ENCODE measurements around the gene ALDH1B1. TPM values are rescaled to one million over a fixed set of nuclear protein-coding genes. Genes with fewer than 3 reads are reported as not detected.

The ALDH1B1 gene
- total and polyA plus RNA-seq, 9 of the 15 experiments (the other 6 are each of a cell fraction or from before 2014, with no cell fraction given) = 8.6 to 46.5 (median 30.8) TPM

DNA sequence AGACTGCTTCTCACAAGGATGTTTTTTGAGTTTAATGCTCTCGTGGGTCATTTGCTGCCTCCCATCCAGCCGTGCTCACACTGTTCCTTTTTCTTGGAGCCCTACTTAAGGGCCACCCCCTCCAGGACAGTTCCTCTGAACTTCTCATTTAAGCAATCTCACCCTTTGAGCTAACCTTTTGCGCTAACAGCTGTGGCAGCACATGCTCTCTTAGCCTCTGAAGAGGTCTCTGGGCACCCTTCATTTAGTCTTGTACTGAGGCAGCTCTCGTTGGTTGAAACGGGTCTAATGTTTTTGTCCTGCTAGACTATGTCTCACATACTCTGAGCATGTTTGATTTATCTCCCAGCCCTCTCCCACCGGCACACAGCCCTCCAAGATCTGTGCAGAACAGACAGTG is 11.8 kb downstream of the ALDH1B1 start:
- DNase-seq (ENCODE audit: extremely low read depth in 1 of 4, low spot score in 3 of 4) (no peak), FAIRE-seq (no peak), ATAC-seq (no peak)
- POLR2A ChIA-PET = interaction anchor here (0.5 to 1.1 kb wide), 5 partner anchors 11 to 459 kb away, joined by 3 to 5 read pairs (median 4); no protein-coding TSS in a partner anchor
- 2% methylated on average over 6 of the region's 6 CpGs for WGBS (ENCODE audit: insufficient coverage, low coverage, missing lambda C conversion rate)
- in situ Hi-C loops (cut with MboI) (no loop called here), intact Hi-C loops (cut with micrococcal nuclease) (no loop called here)
- H3K9me3 ChIP-seq (replicated peaks; ENCODE audit: control insufficient read depth, insufficient read depth, low read depth, low read length) = no peaks in the 10 kb centered on the region
- H3K36me3 ChIP-seq (ENCODE audit: control insufficient read depth, insufficient read depth, low read length) = no peaks in the 10 kb centered on the region
- H3K27me3 ChIP-seq (ENCODE audit: control insufficient read depth in 2 of 2, insufficient read depth in 2 of 2, low read length in 2 of 2) = peaks cover 41 to 54% of the 10 kb centered on the region in 2 experiments
- BruUV-seq (replicated peaks) = no TSS peak
- H3K4me2 ChIP-seq (ENCODE audit: insufficient read depth, low read length) = no peak overlapping the region
- no peaks in the 10 kb centered on the region; the same call in none of the 2 replicates for H4K20me1 ChIP-seq (replicated peaks; ENCODE audit: control insufficient read depth, insufficient read depth, low read length)
- no peak overlapping the region for H2AFZ ChIP-seq (ENCODE audit: low read depth, low read length)
- TF ChIP-seq ZNF212 (CRISPR knock-in tag; IDR thresholded peaks at IDR 0.05) (no peak), CBFB (CRISPR knock-in tag; IDR thresholded peaks at IDR 0.05) (no peak), E2F3 (CRISPR knock-in tag; IDR thresholded peaks at IDR 0.05) (no peak), ZSCAN32 (CRISPR knock-in tag; IDR thresholded peaks at IDR 0.05) (no peak), ZBTB1 (CRISPR knock-in tag; IDR thresholded peaks at IDR 0.05; ENCODE audit: borderline replicate concordance, low read depth) (no peak)
- TF ChIP-seq, protein P1, sequence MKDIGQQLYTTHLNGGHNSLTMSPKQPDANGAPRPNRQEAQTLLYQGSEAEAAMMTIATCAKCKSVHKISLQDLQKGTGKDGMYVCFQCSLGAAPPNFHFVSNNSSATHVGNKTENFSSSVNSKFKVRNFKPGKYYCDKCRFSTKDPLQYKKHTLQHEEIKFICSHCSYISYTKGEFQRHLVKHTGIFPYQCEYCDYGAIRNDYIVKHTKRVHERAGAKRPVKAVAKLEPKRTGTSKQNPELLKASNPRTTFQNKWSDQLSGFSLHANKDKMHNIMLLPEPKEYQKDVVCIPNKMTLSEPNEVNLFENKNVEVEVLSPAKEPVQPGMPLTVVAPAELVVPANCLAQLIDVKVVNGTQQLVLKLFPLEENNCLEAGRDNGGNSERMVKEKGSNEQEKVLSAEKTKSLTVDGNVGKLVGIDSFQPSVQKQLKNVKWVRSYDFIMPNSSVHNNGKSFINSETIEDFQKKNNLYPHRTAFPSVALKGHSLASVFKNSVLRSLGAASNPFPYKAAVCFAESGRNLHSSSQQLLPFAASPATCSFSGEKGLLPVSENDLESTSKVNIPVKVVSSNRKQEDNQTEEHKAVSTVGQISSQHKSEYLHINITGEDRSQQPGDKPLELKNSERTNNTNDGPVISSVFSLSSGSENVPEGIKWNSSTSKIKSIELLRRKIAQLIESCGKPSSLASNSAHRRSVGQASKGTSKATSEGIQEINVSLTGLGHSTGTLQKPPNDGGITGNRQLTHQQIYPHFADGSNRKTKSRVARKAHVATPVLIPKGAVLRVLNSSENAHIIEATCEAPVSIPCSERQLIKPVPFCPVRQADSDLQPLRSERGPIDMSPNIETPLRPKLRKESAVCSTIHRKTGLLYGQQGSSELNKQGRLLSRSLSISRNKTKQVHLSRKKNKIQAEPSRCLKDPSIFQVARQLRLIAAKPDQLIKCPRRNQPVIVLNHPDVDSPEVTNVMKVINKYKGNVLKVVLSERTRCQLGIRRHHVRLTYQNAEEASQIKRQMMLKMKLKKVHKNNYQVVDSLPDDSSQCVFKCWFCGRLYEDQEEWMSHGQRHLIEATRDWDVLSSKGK (CRISPR knock-in tag; IDR thresholded peaks at IDR 0.05) = no peak
- TF ChIP-seq, protein P2, sequence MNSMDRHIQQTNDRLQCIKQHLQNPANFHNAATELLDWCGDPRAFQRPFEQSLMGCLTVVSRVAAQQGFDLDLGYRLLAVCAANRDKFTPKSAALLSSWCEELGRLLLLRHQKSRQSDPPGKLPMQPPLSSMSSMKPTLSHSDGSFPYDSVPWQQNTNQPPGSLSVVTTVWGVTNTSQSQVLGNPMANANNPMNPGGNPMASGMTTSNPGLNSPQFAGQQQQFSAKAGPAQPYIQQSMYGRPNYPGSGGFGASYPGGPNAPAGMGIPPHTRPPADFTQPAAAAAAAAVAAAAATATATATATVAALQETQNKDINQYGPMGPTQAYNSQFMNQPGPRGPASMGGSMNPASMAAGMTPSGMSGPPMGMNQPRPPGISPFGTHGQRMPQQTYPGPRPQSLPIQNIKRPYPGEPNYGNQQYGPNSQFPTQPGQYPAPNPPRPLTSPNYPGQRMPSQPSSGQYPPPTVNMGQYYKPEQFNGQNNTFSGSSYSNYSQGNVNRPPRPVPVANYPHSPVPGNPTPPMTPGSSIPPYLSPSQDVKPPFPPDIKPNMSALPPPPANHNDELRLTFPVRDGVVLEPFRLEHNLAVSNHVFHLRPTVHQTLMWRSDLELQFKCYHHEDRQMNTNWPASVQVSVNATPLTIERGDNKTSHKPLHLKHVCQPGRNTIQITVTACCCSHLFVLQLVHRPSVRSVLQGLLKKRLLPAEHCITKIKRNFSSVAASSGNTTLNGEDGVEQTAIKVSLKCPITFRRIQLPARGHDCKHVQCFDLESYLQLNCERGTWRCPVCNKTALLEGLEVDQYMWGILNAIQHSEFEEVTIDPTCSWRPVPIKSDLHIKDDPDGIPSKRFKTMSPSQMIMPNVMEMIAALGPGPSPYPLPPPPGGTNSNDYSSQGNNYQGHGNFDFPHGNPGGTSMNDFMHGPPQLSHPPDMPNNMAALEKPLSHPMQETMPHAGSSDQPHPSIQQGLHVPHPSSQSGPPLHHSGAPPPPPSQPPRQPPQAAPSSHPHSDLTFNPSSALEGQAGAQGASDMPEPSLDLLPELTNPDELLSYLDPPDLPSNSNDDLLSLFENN (IDR thresholded peaks at IDR 0.05; ENCODE audit: low read depth in 2 of 2, low read length in 2 of 2) = no peak
- TF ChIP-seq, protein P3, sequence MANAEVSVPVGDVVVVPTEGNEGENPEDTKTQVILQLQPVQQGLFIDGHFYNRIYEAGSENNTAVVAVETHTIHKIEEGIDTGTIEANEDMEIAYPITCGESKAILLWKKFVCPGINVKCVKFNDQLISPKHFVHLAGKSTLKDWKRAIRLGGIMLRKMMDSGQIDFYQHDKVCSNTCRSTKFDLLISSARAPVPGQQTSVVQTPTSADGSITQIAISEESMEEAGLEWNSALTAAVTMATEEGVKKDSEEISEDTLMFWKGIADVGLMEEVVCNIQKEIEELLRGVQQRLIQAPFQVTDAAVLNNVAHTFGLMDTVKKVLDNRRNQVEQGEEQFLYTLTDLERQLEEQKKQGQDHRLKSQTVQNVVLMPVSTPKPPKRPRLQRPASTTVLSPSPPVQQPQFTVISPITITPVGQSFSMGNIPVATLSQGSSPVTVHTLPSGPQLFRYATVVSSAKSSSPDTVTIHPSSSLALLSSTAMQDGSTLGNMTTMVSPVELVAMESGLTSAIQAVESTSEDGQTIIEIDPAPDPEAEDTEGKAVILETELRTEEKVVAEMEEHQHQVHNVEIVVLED (CRISPR knock-in tag; IDR thresholded peaks at IDR 0.05) = no peak
- H3K4me1 ChIP-seq (replicated peaks in 1 of 2; ENCODE audit: control insufficient read depth in 2 of 2, insufficient read depth in 2 of 2, low read length in 2 of 2) = no peaks in the 10 kb centered on the region; a peak in 2 of 5 replicates
- no peaks in the 10 kb centered on the region for H3K79me2 ChIP-seq (ENCODE audit: control insufficient read depth, insufficient read depth, low read length)
- H3K27ac ChIP-seq (ENCODE audit: extremely low read depth, low read depth, low read length) = no peak overlapping the region
- H3K9ac ChIP-seq (ENCODE audit: insufficient read depth in 1 of 2, low read depth in 2 of 2, low read length in 2 of 2) = no peak overlapping the region
- CTCF ChIA-PET (ENCODE audit: low intra/inter-chr PET ratio) = no interaction called here
- no peaks in the 10 kb centered on the region for H3K9me1 ChIP-seq (ENCODE audit: control insufficient read depth, insufficient read depth, low read length)
- no peak overlapping the region for H3K4me3 ChIP-seq
